GM19043 (cell line): ENCODE measurements around the gene TRPM7.
"Not testable (repeated sequence)": the region's sequence is repeated elsewhere in the genome, so short reads cannot be mapped to it uniquely, and the experiment has no call there.

Source experiments
- ATAC-seq: cut with Tn5 transposase; IDR thresholded peaks from one replicate; pipeline ENCODE4 v1.9.1; 2021; ENCODE audit warnings: low read depth; ENCODE audit not compliant: unreplicated experiment

The TRPM7 gene

DNA sequence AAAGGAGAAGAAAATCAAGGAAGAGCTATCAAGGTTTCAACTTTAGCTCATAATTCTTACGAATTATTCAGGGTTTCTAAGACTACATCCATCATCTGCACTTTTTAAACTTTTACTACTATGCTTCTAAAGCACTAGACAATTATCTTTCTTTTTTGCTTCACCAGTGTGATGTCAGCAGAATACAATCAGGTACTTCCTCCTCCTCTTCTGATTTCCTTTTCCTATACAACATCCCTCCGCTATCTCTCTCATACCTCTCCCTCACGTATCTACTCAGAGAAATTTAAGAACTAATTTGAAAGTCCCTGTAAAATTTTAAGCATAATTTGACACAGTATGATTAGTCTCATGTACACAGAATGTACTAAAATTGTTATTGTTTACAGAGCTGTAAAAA lies 92.8 kb downstream of the TRPM7 start:
- no peak for ATAC-seq

DNA sequence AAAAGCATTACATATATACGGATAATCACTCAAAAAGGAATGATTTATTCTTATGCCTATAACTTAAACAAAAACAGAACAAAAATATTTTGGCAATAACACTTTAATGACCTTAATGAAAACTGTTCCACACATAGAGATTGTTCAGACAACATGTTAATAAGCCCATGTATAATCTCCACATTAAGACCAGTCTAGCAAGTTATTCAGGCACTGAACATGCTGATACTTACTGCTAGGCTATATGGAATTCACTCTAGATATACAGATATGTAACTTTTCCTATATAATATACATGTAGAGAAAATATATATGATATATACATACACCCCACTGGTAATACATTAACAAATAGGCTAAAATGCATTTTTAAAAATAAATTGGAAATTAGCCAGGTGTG lies 96.3 kb downstream of the TRPM7 start:
- ATAC-seq, result no peak

DNA sequence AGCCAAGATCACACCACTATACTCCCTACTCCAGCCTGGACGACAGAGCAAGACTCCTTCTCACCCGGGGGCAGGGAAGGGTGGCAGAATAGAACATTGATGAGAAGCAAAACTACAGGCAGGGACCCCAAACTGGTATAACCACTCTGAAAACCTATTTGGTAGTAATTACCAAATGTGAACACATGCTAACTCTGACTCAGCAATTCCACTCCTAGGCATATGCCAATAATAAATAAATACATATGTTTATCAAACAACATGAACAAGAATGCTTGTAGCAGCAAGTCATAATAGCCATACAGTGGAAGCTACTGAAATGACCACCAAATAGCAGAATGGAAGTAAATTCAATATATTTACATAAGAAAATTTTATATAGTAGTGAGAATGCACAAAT lies 109.1 kb downstream of the TRPM7 start:
- no peak for ATAC-seq

DNA sequence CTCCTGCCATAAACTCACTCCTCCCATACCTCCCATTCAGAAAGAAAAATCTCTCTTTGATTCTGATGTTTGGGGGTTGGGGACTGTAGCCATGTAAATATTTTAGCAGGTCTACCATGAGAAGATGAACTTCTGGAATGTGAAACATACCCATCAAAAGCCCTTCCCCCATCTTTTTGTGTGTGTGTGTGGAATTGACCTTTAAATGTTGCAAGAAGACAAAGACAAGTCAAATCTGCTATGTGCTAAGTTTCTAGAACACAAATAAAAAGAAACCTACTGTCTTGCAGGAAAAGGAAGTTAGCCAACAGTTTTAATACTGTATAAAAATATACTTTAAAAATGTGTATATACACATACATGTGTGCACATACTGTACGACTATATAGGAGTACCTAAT lies 110.4 kb downstream of the TRPM7 start:
- no peak for ATAC-seq

DNA sequence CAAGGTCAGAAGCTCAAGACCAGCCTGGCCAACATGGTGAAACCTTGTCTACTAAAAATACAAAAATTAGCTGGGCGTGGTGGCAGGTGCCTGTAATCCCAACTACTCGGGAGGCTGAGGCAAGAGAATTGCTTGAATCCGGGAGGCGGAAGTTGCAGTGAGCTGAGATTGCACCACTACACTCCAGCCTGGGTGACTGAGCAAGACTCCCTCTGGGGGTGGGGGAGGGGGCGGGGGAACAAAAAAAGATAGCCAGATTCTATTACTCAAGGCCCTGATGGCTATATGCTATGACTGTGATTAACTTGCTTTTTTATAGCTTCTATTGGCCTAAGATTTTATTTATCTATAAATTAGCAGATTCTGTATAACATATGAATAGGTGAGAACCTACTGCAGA lies 112.8 kb downstream of the TRPM7 start:
- not testable (repeated sequence) for ATAC-seq

DNA sequence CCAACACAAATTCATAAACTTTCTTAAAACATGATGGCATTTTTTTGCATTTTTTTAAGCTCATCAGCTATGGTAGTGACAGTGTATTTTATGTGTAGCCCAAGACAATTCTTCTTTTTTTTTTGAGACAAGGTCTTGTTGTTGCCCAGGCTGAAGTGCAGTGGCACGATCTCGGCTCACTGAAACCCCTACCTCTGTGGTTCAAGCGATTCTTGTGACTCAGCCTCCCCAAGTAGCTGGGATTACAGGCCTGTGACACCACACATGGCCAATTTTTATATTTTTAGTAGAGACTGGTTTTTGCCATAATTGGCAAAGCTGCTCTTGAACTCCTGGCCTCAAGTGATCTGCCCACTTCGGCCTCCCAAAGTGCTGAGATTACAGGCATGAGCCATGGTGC lies 122.8 kb downstream of the TRPM7 start:
- no peak for ATAC-seq

DNA sequence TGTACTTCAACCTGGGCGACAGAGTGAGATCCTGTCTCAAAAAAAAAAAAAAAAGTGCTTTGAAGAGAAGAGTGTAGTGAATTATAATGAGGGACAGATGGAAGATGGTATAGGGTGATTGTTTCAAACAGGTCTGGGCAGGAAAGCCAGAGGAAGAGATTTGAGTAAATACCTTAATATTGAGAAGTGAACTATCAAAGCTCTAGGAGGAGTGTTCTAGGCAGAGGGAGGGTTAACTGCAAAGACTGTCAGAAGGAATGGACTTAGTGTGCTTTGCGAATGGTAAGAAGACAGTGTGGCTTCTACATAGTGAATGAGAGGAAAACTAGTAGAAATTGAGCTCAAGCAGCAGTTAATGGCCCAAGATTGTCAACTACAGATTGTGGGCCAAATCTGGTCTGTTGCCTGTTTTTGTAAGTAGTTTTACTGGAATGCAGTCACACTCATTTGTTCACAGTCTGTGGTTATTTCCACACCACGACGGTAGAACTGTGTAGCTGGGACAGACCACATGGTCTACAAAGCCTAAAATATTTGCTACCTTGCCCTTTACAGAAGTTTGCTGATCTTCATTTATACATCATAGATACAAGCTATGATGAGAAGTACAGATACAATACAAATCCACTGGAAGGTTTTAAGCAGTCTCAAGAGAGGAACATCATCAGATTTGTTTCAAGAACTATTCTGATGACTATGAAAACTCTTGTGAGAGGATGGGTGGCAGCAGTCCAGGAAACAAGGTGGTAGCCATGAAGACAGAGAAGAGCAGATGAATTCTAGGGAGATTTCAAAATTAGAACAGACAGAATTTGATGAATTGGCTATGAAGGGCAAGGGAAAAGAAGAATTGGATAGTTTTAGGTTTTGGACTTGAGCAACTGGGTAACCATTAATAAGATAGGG lies 123.6 kb downstream of the TRPM7 start:
- ATAC-seq, result no peak

DNA sequence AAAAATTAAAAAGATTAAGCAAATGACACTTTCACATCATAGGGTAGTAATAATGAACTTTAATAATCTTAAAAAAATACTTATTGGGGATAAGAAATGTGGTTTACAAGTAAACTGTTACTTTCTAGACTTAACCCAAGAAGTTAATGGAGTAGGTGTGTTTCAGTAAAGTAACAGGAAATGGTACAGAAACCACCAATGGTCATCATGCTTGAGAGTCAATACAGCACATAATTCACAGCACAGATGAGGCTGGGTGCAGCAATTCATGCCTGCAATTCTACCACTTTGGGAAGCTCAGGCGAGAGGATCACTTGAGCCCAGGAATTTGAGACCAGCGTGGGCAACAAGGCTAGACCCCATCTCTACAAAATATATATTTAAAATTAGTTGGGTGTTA lies 128.6 kb downstream of the TRPM7 start:
- no peak for ATAC-seq

DNA sequence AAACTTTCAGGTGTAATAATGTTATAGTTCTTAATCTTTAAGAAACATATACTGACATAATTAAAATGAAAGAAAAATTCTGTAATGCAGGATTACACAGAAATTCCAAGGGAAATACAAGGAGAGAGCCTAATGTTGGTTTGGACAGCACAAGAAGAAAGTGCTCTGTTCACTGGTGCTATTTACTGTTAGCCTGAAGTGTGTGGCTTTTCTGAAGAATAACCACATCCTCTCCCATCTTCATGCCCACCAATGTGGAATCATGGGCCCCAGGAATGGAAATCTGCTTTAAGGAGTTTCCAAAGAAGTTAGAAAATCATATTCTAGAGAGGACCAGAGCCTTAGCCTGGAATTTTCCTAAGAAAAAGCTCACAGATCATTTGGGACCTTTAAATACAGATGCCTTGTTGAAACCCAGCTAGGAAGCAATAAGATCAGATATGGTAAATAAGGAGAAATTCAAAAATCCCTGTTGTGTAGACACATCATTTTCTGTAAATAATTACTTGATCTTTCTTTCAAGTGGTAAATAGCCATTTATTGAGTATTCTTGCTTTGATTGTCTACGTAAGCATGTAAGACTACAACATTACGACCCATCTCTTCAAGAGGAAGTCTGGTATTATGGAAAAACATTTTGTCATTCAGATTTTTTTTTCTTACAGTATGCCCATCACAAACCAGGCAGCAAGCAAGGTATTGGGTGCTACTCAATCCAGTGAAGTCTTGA lies 129.8 kb downstream of the TRPM7 start:
- ATAC-seq, result no peak

DNA sequence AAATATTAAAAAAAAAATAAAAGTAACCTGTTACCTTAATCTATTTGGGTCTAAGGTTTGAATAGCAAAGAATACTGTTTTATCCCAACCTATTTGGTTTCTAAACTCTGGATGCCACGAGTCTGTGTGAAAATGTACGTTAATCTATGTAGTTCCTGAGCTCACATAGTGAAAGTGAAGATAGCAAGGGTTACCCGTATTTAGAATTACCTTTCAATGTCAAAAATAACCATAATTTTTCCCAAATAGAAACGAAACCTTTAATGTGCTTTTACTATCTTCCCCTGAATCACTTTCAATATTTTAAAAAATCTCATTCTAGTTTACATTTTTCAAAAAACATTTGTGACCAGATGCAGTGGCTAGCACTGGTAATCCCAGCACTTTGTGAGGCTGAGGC lies 134.4 kb downstream of the TRPM7 start:
- ATAC-seq, result no peak

DNA sequence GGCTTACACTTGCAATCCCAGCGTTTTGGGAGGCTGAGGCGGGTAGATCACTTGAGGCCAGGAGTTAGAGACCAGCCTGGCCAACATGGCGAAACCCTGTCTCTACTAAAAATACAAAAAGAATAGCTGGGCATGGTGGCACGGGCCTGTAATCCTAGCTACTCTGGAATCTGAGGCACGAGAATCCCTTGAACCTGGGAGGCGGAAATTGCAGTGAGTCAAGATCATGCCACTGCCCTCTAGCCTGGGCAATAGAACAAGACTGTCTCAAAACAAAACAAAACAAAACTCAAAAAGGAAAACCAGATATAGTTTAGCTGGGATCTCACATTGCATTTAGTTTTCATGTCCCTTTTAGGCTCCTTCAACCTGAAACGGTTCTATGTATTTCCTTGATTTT lies 137.3 kb downstream of the TRPM7 start:
- no peak for ATAC-seq

DNA sequence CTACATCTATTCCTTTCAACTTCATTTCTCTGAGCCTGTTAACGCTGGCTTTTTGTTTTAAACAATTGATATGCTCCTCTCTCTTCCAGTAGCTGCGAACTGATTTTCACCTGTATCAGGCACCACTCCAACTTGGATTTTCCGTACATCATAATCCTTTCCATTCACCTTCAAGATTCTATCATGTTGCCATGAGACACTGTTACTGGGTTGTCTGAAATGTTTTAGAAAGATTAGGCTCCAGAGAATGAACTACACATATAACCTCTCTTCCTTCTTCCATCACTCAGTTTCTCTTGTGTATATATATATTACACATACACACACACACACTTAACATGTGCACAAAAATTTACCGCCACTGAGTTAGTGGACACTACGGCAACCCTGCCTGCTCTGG lies 140.0 kb downstream of the TRPM7 start, which contains the start of gene USP50:
Gene USP50 (minus strand): TSS at position 101 of the 400 bp plus-strand sequence. CDS start 141 bp downstream, outside the sequence.
- ATAC-seq, result no peak

DNA sequence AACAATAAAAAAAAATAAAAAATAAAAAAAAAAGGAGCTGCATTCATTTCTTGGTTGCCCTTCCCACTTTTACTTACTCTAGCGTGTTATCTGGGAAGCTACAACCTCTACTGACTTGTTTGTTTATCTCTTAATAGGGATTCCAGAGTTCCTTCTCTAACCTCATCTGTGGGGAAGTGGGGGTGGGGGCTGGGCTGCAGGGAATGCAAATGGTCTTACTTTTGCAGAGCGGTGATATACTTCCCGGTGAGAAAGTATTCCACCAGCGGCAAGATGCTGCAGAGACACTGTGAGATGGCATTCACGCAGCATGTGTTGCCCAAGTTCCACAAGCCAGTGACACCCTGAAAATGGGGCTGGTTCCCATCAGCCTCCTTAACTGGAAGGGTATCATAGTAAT lies 142.2 kb downstream of the TRPM7 start:
- no peak for ATAC-seq

DNA sequence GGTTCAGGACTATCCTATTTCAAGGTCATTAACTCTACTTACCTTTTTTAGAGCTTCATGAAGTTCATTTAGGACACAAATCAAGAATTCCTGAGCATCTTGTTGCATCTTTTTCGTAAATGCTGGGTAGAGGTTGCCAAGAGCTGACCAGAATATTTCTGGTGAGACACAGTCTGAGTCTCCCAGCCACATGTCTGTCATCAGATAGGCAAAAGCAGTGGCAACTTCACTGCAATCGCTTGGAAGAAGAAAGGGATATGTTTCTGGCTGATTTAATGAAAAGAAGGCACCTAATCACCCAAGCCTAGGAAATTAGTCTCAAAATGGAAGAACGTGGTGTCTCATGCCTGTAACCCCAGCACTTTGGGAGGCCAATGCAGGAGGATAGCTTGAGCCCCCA lies 143.0 kb downstream of the TRPM7 start:
- ATAC-seq, result no peak

DNA sequence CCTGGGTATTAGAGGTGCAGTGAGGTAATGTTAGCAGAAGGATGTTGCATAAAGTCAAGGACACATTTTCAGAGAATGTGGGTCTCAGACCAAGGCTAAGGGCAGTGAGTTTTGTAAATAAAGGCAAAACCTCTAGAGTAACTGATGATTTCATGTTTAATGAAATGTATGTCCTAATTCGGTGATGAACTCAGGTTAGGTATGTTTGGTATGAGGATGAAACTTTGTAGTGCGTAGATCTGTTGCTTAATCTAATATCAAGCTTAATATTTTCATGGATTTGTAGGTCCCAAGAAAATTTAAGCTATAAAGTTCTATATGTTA lies 143.7 kb downstream of the TRPM7 start:
- no peak for ATAC-seq

DNA sequence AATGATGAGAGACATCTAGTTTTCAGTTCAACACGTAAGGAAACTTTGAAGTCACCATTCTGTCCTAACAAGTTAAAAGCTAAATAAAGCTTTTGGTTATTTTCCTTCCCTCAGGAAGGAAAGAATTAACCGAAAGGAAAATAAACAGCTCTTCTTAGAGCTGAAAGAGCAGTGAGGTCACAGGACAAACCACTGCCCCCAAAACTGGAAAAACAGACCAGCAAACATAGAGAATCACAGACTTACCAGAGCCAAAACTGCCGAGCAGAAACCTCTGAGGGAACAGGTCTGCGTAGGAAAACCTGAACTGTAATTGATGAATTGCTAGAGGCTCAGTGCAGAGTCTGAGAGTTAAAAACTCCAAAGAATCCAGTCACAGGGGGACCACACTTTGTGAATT lies 154.8 kb downstream of the TRPM7 start:
- ATAC-seq, result no peak

DNA sequence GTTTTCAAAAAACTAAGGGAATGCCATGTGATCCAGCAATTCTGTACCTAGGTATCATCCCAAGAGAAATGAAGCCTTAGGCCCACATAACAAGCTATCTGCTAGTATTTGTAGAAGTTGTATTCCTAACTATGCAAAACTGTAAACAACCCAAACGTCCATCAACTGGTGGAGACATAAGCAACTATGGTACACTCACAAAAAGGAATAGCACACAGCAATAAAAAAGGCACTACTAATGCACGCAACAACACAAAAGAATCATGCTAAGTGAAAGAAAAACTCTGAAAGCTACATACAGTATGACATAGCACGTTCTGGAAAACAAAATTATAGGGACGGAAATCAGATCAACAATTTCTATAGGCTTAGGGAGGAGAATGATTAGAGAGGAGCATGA lies 155.4 kb downstream of the TRPM7 start:
- ATAC-seq, result no peak

DNA sequence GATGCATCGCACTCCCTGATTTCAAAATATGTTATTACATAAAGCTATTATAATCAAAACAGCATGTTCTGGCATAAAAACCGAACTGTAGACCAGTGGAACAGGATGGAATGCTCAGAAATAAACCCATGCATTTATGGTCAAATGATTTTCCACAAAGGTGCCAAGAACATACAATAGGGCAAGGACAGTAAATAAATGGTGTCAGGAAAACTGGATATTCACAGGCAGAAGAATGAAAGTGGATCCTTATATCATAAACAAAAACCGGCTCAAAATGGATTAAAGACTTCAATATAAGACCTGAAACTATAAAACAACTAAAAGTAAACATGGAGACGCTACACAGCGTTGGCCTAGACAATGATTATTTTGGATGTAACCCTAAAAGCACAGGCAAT lies 162.7 kb downstream of the TRPM7 start:
- ATAC-seq, result no peak

DNA sequence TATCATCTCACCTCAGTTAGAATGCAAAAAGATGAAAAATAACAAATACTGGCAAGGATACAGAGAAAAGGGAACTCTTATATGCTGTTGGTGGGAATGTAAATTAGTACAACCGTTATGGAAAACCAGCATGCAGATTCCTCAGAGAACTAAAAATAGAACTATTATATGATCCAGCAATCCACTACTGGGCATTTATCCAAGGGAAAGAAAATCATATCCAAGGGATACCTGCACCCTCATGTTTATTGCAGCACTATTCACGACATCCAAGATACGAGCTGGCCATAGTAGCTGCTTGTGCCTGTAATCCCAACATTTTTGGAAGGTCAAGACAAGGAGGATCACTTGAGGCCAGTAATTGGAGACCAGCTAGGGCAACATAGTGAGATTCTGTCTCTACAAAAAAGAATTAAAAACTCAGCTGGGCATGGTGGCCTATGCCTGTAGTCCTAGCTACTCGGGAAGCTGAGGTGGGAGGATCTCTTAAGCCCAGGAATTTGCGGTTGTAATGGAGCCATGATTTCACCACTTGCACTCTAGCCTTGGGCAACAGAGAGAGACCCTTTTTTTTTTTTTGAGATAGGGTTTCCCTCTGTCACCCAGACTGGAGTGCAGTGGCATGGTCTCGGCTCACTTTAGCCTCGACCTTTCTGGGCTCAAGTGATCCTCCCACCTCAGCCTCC lies 166.7 kb downstream of the TRPM7 start:
- ATAC-seq, result no peak

DNA sequence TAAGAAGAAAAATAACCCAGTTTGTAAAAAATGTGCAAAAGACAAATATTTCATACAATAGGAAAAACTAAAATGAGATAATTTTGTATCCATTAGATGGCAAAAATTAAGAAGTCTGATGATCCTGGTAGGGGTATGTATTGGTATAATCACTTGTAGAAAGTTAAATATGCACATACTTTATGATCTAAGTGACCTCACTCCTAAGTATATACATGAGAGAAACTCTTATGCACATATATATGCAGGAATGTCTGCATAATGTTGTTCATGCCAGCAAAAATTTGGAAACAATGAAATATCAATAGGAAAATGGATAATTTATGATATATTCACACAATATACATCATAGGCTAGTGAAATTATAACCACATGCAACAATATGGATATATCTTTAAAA lies 173.6 kb downstream of the TRPM7 start:
- no peak for ATAC-seq
